HCT116 (cell line): Measurements from ENCODE around the gene SH3BP4.

ENCODE experiments used
- ATF3 ChIP-seq: IDR thresholded peaks from 2 replicates; pipeline ENCODE4 v1.6.1; 2012
- CTCF ChIP-seq, 3 experiments: fragments of 200-600 bp in 1 of 3; sonication (generic) in 1 of 3; IDR thresholded peaks in 2 of 3; conservative IDR thresholded peaks in 1 of 3; 2 replicates each; pipeline ENCODE4 v1.5.1; 2012 to 2017; ENCODE audit warnings: low read depth in 2 of 3, low read length in 2 of 3, antibody characterized with exemption in 1 of 3, borderline replicate concordance in 1 of 3, control low read depth in 1 of 3, mild to moderate bottlenecking in 1 of 3, mixed read lengths in 1 of 3, mixed run types in 1 of 3, moderate library complexity in 1 of 3; ENCODE audit not compliant: insufficient read depth in 1 of 3
- EZH2phosphoT487 ChIP-seq: fragments of 200-600 bp; IDR thresholded peaks from 2 replicates; pipeline ENCODE4 v1.6.1; 2018; ENCODE audit warnings: antibody characterized with exemption, borderline replicate concordance
- JUND ChIP-seq: IDR thresholded peaks from 2 replicates; pipeline ENCODE4 v1.6.1; 2012
- MAX ChIP-seq: IDR thresholded peaks from 2 replicates; pipeline ENCODE4 v1.6.1; 2012
- POLR2A ChIP-seq: IDR thresholded peaks from 2 replicates; pipeline ENCODE4 v1.7.0; 2011; ENCODE audit warnings: borderline replicate concordance; ENCODE audit not compliant: insufficient read depth, insufficient read length; ENCODE audit errors: extremely low read depth
- POLR2AphosphoS5 ChIP-seq: IDR thresholded peaks from 2 replicates; pipeline ENCODE4 v1.6.1; 2011; ENCODE audit warnings: mild to moderate bottlenecking, low read depth, low read length, moderate library complexity
- SP1 ChIP-seq: IDR thresholded peaks from 2 replicates; pipeline ENCODE4 v1.6.1; 2012; ENCODE audit warnings: low read depth
- YY1 ChIP-seq: IDR thresholded peaks from 2 replicates; pipeline ENCODE4 v1.6.1; 2011; ENCODE audit warnings: low read length, low read depth, moderate library complexity, mild to moderate bottlenecking; ENCODE audit not compliant: insufficient replicate concordance; ENCODE audit errors: extremely low read depth
- ZNF274 ChIP-seq: fragments of 200-500 bp; sonication (Bioruptor generic); IDR thresholded peaks from 2 replicates; pipeline ENCODE4 v1.6.1; 2014; ENCODE audit warnings: mild to moderate bottlenecking, low read depth, low read length, inconsistent platforms

DNA sequence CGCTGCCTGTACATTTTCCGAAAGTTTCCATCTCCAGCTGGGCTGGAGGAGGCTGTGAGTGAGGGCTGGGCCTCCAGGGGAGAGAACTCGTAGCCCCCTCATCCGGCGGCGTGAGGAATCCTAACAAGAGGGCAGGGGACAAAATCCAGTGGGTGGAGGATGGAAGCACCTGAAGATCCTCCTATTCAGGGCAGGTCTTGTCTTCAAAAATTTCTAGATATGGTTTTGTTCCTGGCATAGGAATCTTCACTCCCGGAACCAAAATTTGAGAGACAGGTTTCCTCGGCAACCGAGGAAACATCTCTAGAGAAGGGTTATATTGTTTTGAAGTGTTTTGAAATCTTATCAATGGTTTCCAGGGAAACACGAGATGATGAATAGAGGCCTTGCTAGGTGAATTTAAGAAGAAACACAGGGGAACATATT, 136.7 kb downstream of the SH3BP4 start:
- TF ChIP-seq CTCF (IDR thresholded peaks at IDR 0.05 in 2 of 3, conservative IDR thresholded peaks at IDR 0.05 in 1 of 3; ENCODE audit: borderline replicate concordance in 1 of 3, insufficient read depth in 1 of 3, low read depth in 2 of 3, low read length in 2 of 3) (no peak), POLR2AphosphoS5 (no peak), MAX (no peak), JUND (no peak), ATF3 (no peak), YY1 (no peak), ZNF274 (no peak), EZH2phosphoT487 (no peak), POLR2A (no peak), SP1 (no peak)
